H9 (cell line): ENCODE data around the gene NRCAM. TPM values are rescaled to one million over a fixed set of nuclear protein-coding genes. Genes with fewer than 3 reads are reported as not detected.

Experiments
- DNase-seq: peaks from one replicate; pipeline ENCODE4 v3.0.0-alpha.2; 2017
- H2AFZ ChIP-seq: one replicate; pipeline ENCODE4 v1.6.1; 2013; ENCODE audit warnings: mild to moderate bottlenecking, low read length, control low read depth, moderate library complexity
- H2AK5ac ChIP-seq: 2 replicates; pipeline ENCODE4 v1.6.1; 2013; ENCODE audit warnings: low read length, control low read depth, mixed read lengths; ENCODE audit not compliant: insufficient read length
- H2BK120ac ChIP-seq: one replicate; pipeline ENCODE4 v1.6.1; 2013; ENCODE audit warnings: low read depth, mild to moderate bottlenecking, low read length, control low read depth, inconsistent platforms; ENCODE audit not compliant: poor library complexity, severe bottlenecking
- H2BK12ac ChIP-seq: 2 replicates; pipeline ENCODE4 v1.6.1; 2013; ENCODE audit warnings: low read length, control low read depth, mixed read lengths, low read depth; ENCODE audit not compliant: insufficient read length
- H2BK15ac ChIP-seq: 2 replicates; pipeline ENCODE4 v1.6.1; 2013; ENCODE audit warnings: low read depth, low read length, control low read depth
- H2BK20ac ChIP-seq: one replicate; pipeline ENCODE4 v1.6.1; 2013; ENCODE audit warnings: low read depth, mild to moderate bottlenecking, low read length, control low read depth, inconsistent platforms; ENCODE audit not compliant: poor library complexity, severe bottlenecking
- H2BK5ac ChIP-seq: 2 replicates; pipeline ENCODE4 v1.6.1; 2013; ENCODE audit warnings: low read length, control low read depth, mixed read lengths; ENCODE audit not compliant: insufficient read length
- H3K14ac ChIP-seq: 2 replicates; pipeline ENCODE4 v1.6.1; 2013; ENCODE audit warnings: low read length, control low read depth; ENCODE audit not compliant: insufficient read depth
- H3K18ac ChIP-seq: 2 replicates; pipeline ENCODE4 v1.6.1; 2013; ENCODE audit warnings: low read depth, mild to moderate bottlenecking, mixed read lengths, low read length, control low read depth; ENCODE audit not compliant: insufficient read length
- H3K23ac ChIP-seq: 2 replicates; pipeline ENCODE4 v1.6.1; 2013; ENCODE audit warnings: low read length, control low read depth, mixed read lengths, low read depth; ENCODE audit not compliant: insufficient read length
- H3K23me2 ChIP-seq: 2 replicates; pipeline ENCODE4 v1.6.1; 2013; ENCODE audit warnings: low read depth, mild to moderate bottlenecking, mixed read lengths, low read length, control low read depth; ENCODE audit not compliant: insufficient read length, poor library complexity, severe bottlenecking
- H3K27ac ChIP-seq: 2 replicates; pipeline ENCODE4 v1.5.1; 2013; ENCODE audit warnings: low read length, control low read depth, mixed read lengths, low read depth; ENCODE audit not compliant: insufficient read length
- H3K27me3 ChIP-seq: 2 replicates; pipeline ENCODE4 v1.6.1; 2013; ENCODE audit warnings: low read length, control low read depth, inconsistent platforms; ENCODE audit not compliant: insufficient read depth
- H3K4ac ChIP-seq: 2 replicates; pipeline ENCODE4 v1.6.1; 2013; ENCODE audit warnings: low read depth, mild to moderate bottlenecking, control low read depth, inconsistent platforms, low read length, moderate library complexity
- H3K4me1 ChIP-seq: 2 replicates; pipeline ENCODE4 v1.6.1; 2013; ENCODE audit warnings: low read length, control low read depth, inconsistent platforms; ENCODE audit not compliant: insufficient read depth
- H3K4me2 ChIP-seq: 2 replicates; pipeline ENCODE4 v1.6.1; 2013; ENCODE audit warnings: low read length, control low read depth, mixed read lengths; ENCODE audit not compliant: insufficient read length, insufficient read depth
- H3K56ac ChIP-seq: 2 replicates; pipeline ENCODE4 v1.6.1; 2013; ENCODE audit warnings: low read depth, mild to moderate bottlenecking, mixed read lengths, low read length, control low read depth; ENCODE audit not compliant: insufficient read length
- H3K79me1 ChIP-seq: 2 replicates; pipeline ENCODE4 v1.6.1; 2013; ENCODE audit warnings: low read depth, mild to moderate bottlenecking, moderate library complexity, low read length, control low read depth, inconsistent platforms; ENCODE audit not compliant: insufficient read depth, poor library complexity, severe bottlenecking
- H3K79me2 ChIP-seq: 2 replicates; pipeline ENCODE4 v1.6.1; 2013; ENCODE audit warnings: low read length, control low read depth, inconsistent platforms; ENCODE audit not compliant: insufficient read depth
- H3K9ac ChIP-seq: 2 replicates; pipeline ENCODE4 v1.6.1; 2013; ENCODE audit warnings: low read length, control low read depth, mixed read lengths; ENCODE audit not compliant: insufficient read length; ENCODE audit errors: extremely low read depth
- H3K9me3 ChIP-seq: one replicate; pipeline ENCODE4 v1.6.1; 2013; ENCODE audit warnings: low read depth, low read length, inconsistent platforms; ENCODE audit not compliant: control insufficient read depth
- H3T11ph ChIP-seq: one replicate; pipeline ENCODE4 v1.6.1; 2013; ENCODE audit warnings: mild to moderate bottlenecking, low read length, control low read depth, inconsistent platforms
- H4K20me1 ChIP-seq: one replicate; pipeline ENCODE4 v1.6.1; 2013; ENCODE audit not compliant: control insufficient read depth, insufficient read length, insufficient read depth
- H4K5ac ChIP-seq: 2 replicates; pipeline ENCODE4 v1.6.1; 2013; ENCODE audit warnings: low read depth, mild to moderate bottlenecking, mixed read lengths, low read length, control low read depth; ENCODE audit not compliant: insufficient read length
- H4K8ac ChIP-seq: replicated peaks from 2 replicates; pipeline ENCODE4 v1.6.1; 2013; ENCODE audit warnings: low read length, control low read depth, mixed read lengths, low read depth; ENCODE audit not compliant: insufficient read length
- H4K91ac ChIP-seq: 2 replicates; pipeline ENCODE4 v1.6.1; 2013; ENCODE audit warnings: low read depth, mild to moderate bottlenecking, moderate library complexity, mixed read lengths, low read length, control low read depth; ENCODE audit not compliant: insufficient read length
- H3K27ac Mint-ChIP-seq, 3 experiments: 2 replicates in 2 of 3; 3 replicates in 1 of 3; pipeline ENCODE4 v1.8.0; 2020 to 2021; ENCODE audit warnings: mixed read lengths in 3 of 3, mild to moderate bottlenecking in 1 of 3, moderate library complexity in 1 of 3
- H3K27me3 Mint-ChIP-seq: 2 replicates; pipeline ENCODE4 v1.8.0; 2021; ENCODE audit warnings: low read depth, mild to moderate bottlenecking, moderate library complexity, mixed read lengths
- H3K36me3 Mint-ChIP-seq, 3 experiments: 2 replicates in 2 of 3; 3 replicates in 1 of 3; pipeline ENCODE4 v1.8.0; 2020 to 2021; ENCODE audit warnings: low read depth in 3 of 3, mixed read lengths in 3 of 3; ENCODE audit not compliant: insufficient read depth in 1 of 3
- H3K4me1 Mint-ChIP-seq, 2 experiments: 2 replicates each; pipeline ENCODE4 v1.8.0; 2020; ENCODE audit warnings: mixed read lengths in 2 of 2
- H3K4me3 Mint-ChIP-seq, 2 experiments: 2 replicates in 1 of 2; 3 replicates in 1 of 2; pipeline ENCODE4 v1.8.0; 2020 to 2021; ENCODE audit warnings: mild to moderate bottlenecking in 2 of 2, mixed read lengths in 2 of 2, moderate library complexity in 1 of 2
- H3K9me3 Mint-ChIP-seq, 2 experiments: 2 replicates in 1 of 2; 3 replicates in 1 of 2; pipeline ENCODE4 v1.8.0; 2020; ENCODE audit warnings: mild to moderate bottlenecking in 2 of 2, mixed read lengths in 2 of 2, moderate library complexity in 1 of 2
- CTCF ChIP-seq: fragments of 200-600 bp; sonication (generic); conservative IDR thresholded peaks from 3 replicates; pipeline ENCODE4 v1.8.0; 2021; ENCODE audit warnings: antibody characterized with exemption, mild to moderate bottlenecking
- WGBS: extraction: QIAGEN DNeasy Blood & Tissue Kit; methylation state at CpG from one replicate; pipeline ENCODE4 v1.1.7; 2013; ENCODE audit warnings: missing lambda C conversion rate, low lambda C conversion rate, mixed read lengths; ENCODE audit not compliant: insufficient read length; ENCODE audit errors: extremely low coverage; 5-methylcytosine and 5-hydroxymethylcytosine counted together
- total RNA-seq: library from RNA; stranded (reverse); gene quantifications from 2 replicates; pipeline ENCODE4 v1.2.1, GENCODE V29; 2021

Gene NRCAM
- total RNA-seq, 1 experiment from 2014 or later = 2.3 TPM

GRCh38 chr7:108284349-108285002, 171.8 kb downstream of the NRCAM start:
- H3K27me3 Mint-ChIP-seq = no peaks in the 10 kb centered on the region; the same call in 1 of the 2 replicates
- no peak for TF ChIP-seq CTCF

More at GRCh38 chr7:108284349-108285002, 171.8 kb downstream of the NRCAM start:
- Histone ChIP-seq H3K79me1 (no peaks in the 10 kb centered on the region), H2BK120ac (no peak overlapping the region), H4K20me1 (no peaks in the 10 kb centered on the region), H3K23ac (no peak overlapping the region), H2BK12ac (no peak overlapping the region), H2AK5ac (no peak overlapping the region), H3K18ac (no peak overlapping the region), H4K91ac (no peak overlapping the region), H3K79me2 (no peaks in the 10 kb centered on the region), H4K8ac (no peak overlapping the region), H2BK15ac (no peak overlapping the region), H3K14ac (no peak overlapping the region), H2BK5ac (no peak overlapping the region), H3K27me3 (no peaks in the 10 kb centered on the region), H4K5ac (no peak overlapping the region), H3K4me2 (no peak overlapping the region), H2BK20ac (no peak overlapping the region), H3K9me3 (no peaks in the 10 kb centered on the region), H3T11ph (no peak overlapping the region), H2AFZ (no peak overlapping the region), H3K9ac (no peak overlapping the region), H3K4ac (no peak overlapping the region), H3K56ac (no peak overlapping the region), H3K23me2 (no peaks in the 10 kb centered on the region), H3K4me1 (no peaks in the 10 kb centered on the region), H3K27ac (no peak overlapping the region)
- Mint-ChIP-seq H3K4me3 (no peak overlapping the region), H3K9me3 (no peaks in the 10 kb centered on the region), H3K36me3 (no peaks in the 10 kb centered on the region), H3K4me1 (peaks cover 4 to 9% of the 10 kb centered on the region in 2 experiments; a peak in 3 of 4 replicates), H3K27ac (no peak overlapping the region)
- no peak for DNase-seq
- WGBS = no CpG with 5 or more reads among the region's 6 CpGs
